RKO (cell line): ENCODE data around the gene AHCTF1.
A peak's percentile ranks its signal among the peaks of the same experiment; 100 is the strongest.
"Not testable (repeated sequence)": the region's sequence is repeated elsewhere in the genome, so short reads cannot be mapped to it uniquely, and the experiment has no call there.

Experiments used
- DNase-seq: peaks from one replicate; pipeline ENCODE4 v3.0.0-alpha.2; 2016; ENCODE audit warnings: low spot score

The AHCTF1 gene

GRCh38 chr1:246836209-246836966, 95.4 kb downstream of the AHCTF1 start:
- no peak for DNase-seq

DNA sequence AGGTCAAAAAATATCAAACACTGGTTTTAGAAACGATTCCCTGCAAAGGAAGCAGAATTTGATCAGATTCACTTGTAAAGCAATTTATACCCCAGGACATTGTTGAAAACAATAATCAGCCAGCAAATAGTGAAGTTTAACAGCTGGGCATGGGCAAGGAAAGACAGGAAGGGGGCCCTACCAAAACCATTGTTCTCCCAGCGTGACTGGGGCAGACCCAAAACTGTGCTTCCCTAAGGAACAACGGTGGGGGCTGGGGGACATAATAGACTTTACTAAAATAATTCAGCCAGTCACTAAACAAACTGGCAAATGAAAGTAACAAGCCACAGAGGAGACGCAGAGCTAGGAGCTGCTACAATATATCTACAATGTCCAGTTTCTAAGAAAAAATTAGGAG, 100.2 kb downstream of the AHCTF1 start:
- no peak for DNase-seq

DNA sequence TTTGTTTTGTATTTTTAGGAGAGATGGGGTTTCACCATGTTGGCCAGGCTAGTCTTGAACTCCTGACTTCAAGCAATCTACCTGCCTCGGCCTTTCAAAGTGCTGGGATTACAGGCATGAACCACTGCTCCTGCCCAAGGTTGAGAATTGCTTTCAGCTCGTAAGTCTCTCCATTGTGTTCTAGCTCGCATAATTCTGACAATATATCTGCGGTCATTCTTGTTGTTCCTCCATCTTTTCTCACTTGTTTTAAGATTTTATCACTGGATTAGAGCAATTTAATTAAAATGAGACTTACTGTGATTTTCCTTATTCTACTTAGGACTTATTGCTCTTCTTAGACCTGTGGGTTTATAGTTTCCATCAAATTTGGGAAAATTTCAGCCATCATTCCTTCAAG, 102.9 kb downstream of the AHCTF1 start:
- DNase-seq = no peak

GRCh38 chr1:246827396-246827795, 104.4 kb downstream of the AHCTF1 start:
- no peak for DNase-seq

GRCh38 chr1:246825557-246826175, 106.1 kb downstream of the AHCTF1 start:
- DNase-seq = no peak

- DNase-seq = no peak
Observed at GRCh38 chr1:246824541-246824940, 107.2 kb downstream of the AHCTF1 start.

DNA sequence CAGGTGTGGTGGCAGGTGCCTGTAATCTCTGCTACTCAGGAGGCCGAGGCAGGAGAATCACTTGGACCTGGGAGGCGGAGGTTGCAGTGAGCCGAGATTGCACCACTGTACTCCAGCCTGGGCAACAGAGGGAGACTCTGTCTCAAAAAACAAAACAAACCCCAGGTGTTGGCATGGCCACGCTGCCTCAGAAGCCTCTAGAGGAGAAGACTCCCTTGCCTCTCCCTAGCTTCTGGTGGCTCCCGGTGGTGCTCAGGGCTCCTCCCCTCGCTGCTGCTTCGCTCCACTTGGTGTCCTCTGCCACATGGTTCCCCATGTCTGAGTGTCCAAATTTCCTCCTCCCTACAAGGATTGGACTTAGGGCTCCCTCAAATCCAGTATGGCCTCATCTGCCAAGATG, 109.6 kb downstream of the AHCTF1 start:
- not testable (repeated sequence) for DNase-seq

GRCh38 chr1:246820666-246821065, 111.1 kb downstream of the AHCTF1 start:
- no peak for DNase-seq

- peak; percentile 36 for DNase-seq
Observed at GRCh38 chr1:246817778-246818177, 114.0 kb downstream of the AHCTF1 start.

DNA sequence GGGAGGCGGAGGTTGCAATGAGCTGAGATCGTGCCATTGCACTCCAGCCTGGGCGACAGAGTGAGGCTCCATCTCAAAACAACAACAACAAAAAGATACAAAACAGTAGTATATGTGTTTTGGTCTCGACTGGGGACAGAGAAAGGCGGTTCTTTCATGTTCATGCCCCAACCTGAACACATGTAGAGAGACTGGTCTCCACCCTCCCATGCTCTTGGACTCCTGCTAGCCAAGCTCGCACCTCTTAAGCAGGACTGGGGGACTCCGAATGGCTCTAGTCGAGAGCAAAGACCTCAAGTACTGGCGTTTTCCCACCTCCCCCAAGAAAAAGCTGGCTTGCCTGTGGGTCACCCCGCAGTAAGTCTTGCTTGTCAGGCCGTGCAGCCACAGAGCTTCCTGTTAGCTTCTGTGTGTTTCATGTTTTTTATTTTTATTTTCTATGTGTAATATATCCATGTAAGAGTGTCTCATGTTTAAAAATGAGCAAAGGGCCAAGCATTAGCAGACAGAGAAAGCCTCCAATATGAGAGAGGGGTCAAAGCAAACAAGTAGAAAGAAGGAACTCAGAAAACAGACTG, 116.0 kb downstream of the AHCTF1 start:
- no peak for DNase-seq

DNA sequence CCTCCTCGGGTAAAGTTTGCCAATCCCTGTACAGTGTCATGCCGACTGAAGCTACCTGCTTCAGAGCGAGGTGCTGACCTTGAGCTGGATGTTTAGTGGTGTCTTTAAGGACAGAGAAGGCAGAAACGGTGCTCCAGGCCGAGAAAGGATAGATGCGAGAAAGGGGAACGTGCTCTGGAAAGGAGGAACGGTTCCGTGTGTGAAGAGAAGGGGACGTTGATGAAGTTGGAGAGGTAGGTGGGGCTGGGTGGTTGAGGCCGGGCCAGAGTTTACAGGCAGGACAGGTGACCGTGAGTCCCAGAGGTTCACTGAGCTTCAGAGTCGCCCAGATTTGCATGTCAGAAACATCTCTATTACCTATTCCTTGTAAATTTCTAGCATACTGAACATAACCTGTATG, 116.9 kb downstream of the AHCTF1 start:
- DNase-seq = no peak

- not testable (repeated sequence) for DNase-seq
Observed at GRCh38 chr1:246813325-246813724, 118.4 kb downstream of the AHCTF1 start.

- no peak for DNase-seq
Observed at GRCh38 chr1:246811985-246812384, 119.8 kb downstream of the AHCTF1 start.

GRCh38 chr1:246809473-246809872, 122.3 kb downstream of the AHCTF1 start:
- DNase-seq = no peak

- no peak for DNase-seq
Observed at GRCh38 chr1:246805135-246805716, 126.5 kb downstream of the AHCTF1 start.

GRCh38 chr1:246803883-246804282, 127.9 kb downstream of the AHCTF1 start:
- DNase-seq = no peak

DNA sequence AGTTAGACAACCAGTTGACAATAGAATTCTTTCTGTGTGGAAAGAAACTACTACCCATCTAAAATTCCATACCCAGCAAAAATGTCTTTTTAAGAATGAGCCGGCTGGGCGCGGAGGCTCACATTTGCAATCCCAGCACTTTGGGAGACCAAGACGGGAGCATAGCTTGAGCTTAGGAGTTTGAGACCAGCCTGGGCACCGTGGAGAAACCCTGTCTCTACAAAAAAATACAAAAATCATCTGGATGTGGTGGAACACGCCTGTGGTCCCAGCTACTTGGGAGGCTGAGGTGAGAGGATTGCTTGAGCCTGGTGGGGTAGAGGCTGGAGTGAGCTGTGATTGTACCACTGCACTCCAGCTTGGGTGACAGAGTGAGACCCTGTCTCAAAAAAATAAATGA, 128.4 kb downstream of the AHCTF1 start:
- DNase-seq = no peak

GRCh38 chr1:246801241-246802020, 130.3 kb downstream of the AHCTF1 start:
- DNase-seq = no peak

DNA sequence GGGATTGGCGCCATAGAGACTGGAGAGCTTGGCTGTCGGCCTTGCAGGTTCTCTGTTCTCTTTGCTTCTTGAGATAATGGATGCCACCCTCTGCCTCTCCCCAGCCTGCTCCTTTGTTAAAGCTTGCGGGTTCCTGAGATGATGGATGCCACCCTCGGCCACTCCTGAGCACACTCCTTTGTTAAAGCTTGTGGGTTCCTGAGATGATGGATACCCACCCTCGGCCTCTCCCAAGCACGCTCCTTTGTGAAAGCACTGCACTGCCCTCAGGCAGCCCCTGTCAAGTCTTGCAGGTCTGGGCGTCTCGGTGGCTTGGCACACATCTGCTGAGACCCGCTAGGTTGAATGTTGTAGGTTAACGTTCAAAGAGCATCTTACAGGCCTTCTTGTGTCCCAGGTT, 131.0 kb downstream of the AHCTF1 start:
- DNase-seq = no peak

DNA sequence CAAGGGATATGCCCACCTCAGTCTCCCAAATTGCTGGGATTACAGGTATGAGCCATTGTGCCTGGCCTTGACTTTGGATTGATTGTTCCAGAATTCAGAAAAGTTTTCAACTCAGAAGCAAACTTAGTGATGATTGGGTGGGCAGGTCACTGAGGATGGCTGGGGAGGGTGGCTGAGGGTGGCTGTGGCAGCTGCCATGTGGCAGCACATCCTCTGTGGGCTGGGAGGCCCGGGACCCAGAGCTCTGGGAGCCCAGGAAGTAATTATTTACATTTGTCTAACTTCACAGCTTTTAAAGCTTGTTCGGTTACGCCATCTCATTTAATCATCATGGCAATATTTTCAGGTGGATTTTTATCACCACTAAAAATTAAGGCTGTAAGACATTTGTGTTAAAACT, 131.4 kb downstream of the AHCTF1 start:
- DNase-seq = no peak

GRCh38 chr1:246798606-246799496, 132.9 kb downstream of the AHCTF1 start:
- DNase-seq = no peak
